Brain microvascular endothelial cell (primary cell): ENCODE data around the gene WSCD2.

Experiments used
- DNase-seq: peaks from one replicate; pipeline ENCODE4 v3.0.0-alpha.2; 2020
- H3K27ac ChIP-seq: fragments of 250-450 bp; sonication (Bioruptor Pico); 2 replicates; pipeline ENCODE4 v1.5.1; 2020; ENCODE audit warnings: mild to moderate bottlenecking, moderate library complexity
- H3K27me3 ChIP-seq: fragments of 250-450 bp; sonication (Bioruptor Pico); replicated peaks from 2 replicates; pipeline ENCODE4 v1.5.1; 2020; ENCODE audit warnings: mild to moderate bottlenecking
- H3K36me3 ChIP-seq: fragments of 250-450 bp; sonication (Bioruptor Pico); replicated peaks from 2 replicates; pipeline ENCODE4 v1.5.1; 2020; ENCODE audit warnings: mild to moderate bottlenecking
- H3K4me3 ChIP-seq: 2 replicates; pipeline ENCODE4 v1.5.1; 2011; ENCODE audit warnings: low read depth, mild to moderate bottlenecking, control low read depth, low read length, moderate library complexity
- in situ Hi-C: cut with HindIII; loops from 2 replicates; pipeline ENCODE4 v1.10.0; 2017; ENCODE audit warnings: low sequenced_read_pairs, low pct_ligation_motif_present
- TF ChIP-seq, protein P1 (sequence below): IDR thresholded peaks from 2 replicates; pipeline ENCODE4 v1.5.1; 2011; ENCODE audit warnings: low read depth, mild to moderate bottlenecking, moderate library complexity, low read length, control low read depth, inconsistent platforms; ENCODE audit errors: missing control alignments

The WSCD2 gene

DNA sequence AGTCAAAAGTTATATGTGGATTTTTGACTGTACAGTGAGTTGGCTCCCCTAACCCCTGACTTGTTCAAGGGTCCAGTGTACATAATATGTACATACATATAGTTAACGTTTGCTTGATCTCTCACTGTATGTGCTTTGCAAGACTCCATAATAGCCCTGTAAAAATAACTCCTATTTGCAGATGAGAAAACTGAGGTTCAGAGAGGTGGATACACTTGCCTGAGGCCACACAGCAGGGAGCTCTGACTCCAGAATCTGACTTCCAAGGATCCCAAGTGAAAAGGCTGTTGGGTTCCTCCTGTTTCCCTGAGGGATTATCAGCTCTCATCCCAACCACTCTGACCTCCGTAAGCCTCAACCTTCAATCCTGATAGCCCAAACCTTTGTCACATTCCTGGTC, 168.3 kb downstream of the WSCD2 start:
- TF ChIP-seq, protein P1, sequence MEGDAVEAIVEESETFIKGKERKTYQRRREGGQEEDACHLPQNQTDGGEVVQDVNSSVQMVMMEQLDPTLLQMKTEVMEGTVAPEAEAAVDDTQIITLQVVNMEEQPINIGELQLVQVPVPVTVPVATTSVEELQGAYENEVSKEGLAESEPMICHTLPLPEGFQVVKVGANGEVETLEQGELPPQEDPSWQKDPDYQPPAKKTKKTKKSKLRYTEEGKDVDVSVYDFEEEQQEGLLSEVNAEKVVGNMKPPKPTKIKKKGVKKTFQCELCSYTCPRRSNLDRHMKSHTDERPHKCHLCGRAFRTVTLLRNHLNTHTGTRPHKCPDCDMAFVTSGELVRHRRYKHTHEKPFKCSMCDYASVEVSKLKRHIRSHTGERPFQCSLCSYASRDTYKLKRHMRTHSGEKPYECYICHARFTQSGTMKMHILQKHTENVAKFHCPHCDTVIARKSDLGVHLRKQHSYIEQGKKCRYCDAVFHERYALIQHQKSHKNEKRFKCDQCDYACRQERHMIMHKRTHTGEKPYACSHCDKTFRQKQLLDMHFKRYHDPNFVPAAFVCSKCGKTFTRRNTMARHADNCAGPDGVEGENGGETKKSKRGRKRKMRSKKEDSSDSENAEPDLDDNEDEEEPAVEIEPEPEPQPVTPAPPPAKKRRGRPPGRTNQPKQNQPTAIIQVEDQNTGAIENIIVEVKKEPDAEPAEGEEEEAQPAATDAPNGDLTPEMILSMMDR = no peak
- Histone ChIP-seq H3K27me3 (no peaks in the 10 kb centered on the region), H3K4me3 (no peak overlapping the region), H3K27ac (no peak overlapping the region), H3K36me3 (no peaks in the 10 kb centered on the region)
- in situ Hi-C loops = no loop called here
- no peak for DNase-seq

DNA sequence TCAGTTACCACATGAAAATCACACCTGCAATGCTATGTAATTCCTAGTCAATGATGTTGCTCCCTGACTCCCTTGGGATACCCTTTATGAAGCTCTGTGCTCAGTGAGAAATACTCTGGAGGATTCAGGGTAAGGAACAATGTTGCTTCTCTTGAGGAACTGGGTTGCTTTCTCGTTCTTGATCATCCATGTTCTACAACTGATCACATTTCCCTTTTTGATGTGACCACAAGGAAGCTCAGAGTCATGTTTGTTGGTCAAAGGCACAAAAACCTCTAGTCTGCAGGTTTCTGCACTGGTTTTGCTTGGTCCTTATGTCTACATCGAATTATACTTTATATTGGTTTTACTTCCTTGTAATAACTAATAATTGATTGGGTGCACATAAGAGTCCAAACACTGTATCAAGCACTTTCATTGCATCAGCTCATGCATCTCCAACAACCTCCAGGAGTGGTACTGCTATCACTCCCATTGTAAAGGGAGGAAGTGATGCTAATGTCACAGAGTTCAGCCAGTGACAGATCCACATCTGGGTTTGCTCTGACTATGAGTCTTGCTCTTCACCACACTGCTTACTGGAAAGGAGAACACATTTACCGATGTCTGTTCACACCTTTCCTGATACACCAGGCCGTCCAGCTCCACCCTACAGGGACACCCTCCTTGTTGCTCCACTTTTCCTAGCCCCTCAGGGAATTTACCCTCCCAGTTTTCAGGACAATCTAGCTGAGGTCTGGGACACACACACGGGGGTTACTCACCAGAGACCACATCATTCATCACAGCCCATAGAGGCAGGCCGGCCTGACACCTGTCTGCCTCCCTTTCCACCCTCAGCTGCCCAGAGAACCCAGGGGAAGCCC, 169.0 kb downstream of the WSCD2 start:
- in situ Hi-C loops = no loop called here
- TF ChIP-seq, protein P1 = no peak
- H3K27ac ChIP-seq = no peak overlapping the region
- no peaks in the 10 kb centered on the region for H3K36me3 ChIP-seq
- no peak overlapping the region for H3K4me3 ChIP-seq
- H3K27me3 ChIP-seq = no peaks in the 10 kb centered on the region
- no peak for DNase-seq

DNA sequence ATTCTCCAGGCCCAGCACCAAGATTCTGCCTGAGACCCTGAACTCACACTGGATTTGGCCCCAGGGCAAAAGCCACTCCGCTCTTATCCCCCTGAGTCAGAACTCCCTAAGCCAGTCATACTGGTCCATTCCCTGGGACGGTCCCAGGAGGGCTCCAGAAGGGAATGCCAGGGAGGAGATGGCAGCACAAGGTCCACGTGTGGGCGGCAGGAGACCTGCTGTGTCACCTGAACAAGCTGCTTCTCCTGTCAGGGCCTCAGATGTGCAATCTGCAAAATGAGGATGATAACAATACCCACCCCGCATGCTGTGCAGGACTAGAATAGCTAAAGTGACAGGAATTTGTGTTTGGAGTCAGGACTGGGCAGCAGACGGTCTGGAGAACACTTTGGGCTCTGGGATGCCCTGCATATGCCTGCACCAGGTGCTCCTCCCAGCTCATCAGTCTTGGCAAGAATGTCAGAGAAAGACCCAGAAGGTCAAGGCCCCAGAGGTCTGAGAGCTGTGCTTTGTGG, 169.7 kb downstream of the WSCD2 start:
- Histone ChIP-seq H3K27ac (no peak overlapping the region), H3K36me3 (no peaks in the 10 kb centered on the region), H3K27me3 (no peaks in the 10 kb centered on the region), H3K4me3 (no peak overlapping the region)
- TF ChIP-seq, protein P1 = no peak
- no peak for DNase-seq
- in situ Hi-C loops = no loop called here

DNA sequence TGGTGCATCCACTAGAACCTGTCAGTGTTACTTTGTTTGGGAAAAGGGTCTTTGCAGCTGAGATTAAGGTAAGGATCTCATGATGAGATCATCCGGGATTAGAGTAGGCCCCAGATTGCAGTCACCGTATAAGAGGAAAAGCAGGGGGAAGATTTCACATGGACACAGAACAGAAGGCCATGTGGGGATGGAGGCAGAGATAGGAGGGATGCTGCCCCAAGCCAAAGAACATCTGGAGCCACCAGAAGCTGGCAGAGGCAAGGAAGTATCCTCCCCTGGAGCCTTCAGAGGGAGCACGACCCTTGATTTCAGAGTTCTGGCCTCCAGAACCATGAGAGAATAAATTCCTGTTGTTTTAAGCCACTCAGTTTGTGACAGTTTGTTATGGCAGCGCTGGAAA, 170.4 kb downstream of the WSCD2 start:
- in situ Hi-C loops = no loop called here
- DNase-seq = no peak

More for the DNA sequence above, 170.4 kb downstream of the WSCD2 start:
- H3K36me3 ChIP-seq = no peaks in the 10 kb centered on the region
- TF ChIP-seq, protein P1 = no peak
- no peak overlapping the region for H3K27ac ChIP-seq
- H3K27me3 ChIP-seq = no peaks in the 10 kb centered on the region
- H3K4me3 ChIP-seq = no peak overlapping the region
